ENCODE measurements around the gene BICD2. TPM values are rescaled to one million over a fixed set of nuclear protein-coding genes. Genes with fewer than 3 reads are reported as not detected.
A peak's percentile ranks its signal among the peaks of the same experiment; 100 is the strongest.

The BICD2 gene
- total and polyA plus RNA-seq, 2 of the 13 experiments (the other 11 are each of a cell fraction or from before 2014, with no cell fraction given) = 5.1 to 17.4 TPM

DNA sequence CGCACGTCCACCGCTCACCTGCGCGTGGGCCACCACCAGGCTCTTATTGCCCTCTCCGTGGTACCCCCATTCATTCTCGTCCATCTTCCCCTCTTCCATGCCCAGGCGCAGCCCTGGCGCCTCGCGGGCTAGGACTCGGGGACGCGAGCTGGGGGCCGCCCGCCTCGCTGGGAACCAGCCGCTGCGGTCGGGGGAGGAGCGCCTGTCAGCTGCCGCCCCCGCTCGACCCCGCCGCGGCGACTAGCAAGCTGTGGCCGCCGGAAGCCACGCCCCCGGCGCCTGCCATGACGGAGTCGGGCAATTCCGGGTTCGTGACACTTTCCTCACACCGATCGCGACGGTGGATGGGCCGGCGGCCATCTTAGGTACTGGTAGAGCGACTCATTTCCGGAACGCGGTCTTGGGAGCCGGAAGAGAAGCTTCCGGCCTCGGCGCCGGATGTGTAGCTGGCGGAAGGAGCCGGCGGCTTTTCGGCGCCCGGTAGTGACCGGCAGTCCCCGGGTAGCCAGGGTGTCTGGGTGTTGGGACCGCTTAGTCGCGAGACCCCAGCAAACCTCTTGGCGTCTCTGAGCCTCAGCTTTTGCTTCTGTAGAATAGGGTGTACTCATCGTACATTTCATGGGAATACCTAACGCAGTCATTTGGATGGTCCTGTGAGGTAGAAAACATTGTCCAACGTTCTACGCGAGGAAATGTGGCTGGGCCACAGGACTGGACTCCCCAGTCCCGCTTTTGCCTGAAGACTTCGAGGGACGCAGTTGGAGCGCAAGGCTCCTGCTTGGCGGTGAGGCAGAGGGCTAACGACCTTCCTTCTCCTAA is 94.5 kb downstream of the BICD2 start, which contains the start of gene IPPK (continued):
- TF ChIP-seq ZNF225 (CRISPR knock-in tag; IDR thresholded peaks at IDR 0.05) = 0 out of 2 replicates have a peak, but pooled peaks have one; percentile 3
- 0 out of 2 replicates have a peak, but pooled peaks have one; percentile 35 for TF ChIP-seq ZNF446 (CRISPR knock-in tag; IDR thresholded peaks at IDR 0.05)
- TF ChIP-seq, protein P1, sequence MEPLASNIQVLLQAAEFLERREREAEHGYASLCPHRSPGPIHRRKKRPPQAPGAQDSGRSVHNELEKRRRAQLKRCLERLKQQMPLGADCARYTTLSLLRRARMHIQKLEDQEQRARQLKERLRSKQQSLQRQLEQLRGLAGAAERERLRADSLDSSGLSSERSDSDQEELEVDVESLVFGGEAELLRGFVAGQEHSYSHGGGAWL (CRISPR knock-in tag; IDR thresholded peaks at IDR 0.05) = peak; percentile 40; the same call in 1 of the 2 replicates
- peak; percentile 56; the same call in 1 of the 2 replicates for TF ChIP-seq RXRB (CRISPR knock-in tag; IDR thresholded peaks at IDR 0.05; ENCODE audit: borderline replicate concordance)
- TF ChIP-seq, protein P2, sequence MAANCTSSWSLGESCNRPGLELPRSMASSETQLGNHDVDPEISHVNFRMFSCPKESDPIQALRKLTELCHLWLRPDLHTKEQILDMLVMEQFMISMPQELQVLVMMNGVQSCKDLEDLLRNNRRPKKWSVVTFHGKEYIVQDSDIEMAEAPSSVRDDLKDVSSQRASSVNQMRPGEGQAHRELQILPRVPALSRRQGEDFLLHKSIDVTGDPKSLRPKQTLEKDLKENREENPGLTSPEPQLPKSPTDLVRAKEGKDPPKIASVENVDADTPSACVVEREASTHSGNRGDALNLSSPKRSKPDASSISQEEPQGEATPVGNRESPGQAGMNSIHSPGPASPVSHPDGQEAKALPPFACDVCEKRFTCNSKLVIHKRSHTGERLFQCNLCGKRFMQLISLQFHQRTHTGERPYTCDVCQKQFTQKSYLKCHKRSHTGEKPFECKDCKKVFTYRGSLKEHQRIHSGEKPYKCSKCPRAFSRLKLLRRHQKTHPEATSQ (CRISPR knock-in tag; IDR thresholded peaks at IDR 0.05; ENCODE audit: borderline replicate concordance) = no peak
- TF ChIP-seq, protein P3, sequence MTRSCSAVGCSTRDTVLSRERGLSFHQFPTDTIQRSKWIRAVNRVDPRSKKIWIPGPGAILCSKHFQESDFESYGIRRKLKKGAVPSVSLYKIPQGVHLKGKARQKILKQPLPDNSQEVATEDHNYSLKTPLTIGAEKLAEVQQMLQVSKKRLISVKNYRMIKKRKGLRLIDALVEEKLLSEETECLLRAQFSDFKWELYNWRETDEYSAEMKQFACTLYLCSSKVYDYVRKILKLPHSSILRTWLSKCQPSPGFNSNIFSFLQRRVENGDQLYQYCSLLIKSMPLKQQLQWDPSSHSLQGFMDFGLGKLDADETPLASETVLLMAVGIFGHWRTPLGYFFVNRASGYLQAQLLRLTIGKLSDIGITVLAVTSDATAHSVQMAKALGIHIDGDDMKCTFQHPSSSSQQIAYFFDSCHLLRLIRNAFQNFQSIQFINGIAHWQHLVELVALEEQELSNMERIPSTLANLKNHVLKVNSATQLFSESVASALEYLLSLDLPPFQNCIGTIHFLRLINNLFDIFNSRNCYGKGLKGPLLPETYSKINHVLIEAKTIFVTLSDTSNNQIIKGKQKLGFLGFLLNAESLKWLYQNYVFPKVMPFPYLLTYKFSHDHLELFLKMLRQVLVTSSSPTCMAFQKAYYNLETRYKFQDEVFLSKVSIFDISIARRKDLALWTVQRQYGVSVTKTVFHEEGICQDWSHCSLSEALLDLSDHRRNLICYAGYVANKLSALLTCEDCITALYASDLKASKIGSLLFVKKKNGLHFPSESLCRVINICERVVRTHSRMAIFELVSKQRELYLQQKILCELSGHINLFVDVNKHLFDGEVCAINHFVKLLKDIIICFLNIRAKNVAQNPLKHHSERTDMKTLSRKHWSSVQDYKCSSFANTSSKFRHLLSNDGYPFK (CRISPR knock-in tag; IDR thresholded peaks at IDR 0.05; ENCODE audit: borderline replicate concordance) = peak; percentile 73; the same call in 1 of the 2 replicates
- TF ChIP-seq ZNF496 (CRISPR knock-in tag; IDR thresholded peaks at IDR 0.05; ENCODE audit: insufficient replicate concordance) = no peak
- TF ChIP-seq, protein P4, sequence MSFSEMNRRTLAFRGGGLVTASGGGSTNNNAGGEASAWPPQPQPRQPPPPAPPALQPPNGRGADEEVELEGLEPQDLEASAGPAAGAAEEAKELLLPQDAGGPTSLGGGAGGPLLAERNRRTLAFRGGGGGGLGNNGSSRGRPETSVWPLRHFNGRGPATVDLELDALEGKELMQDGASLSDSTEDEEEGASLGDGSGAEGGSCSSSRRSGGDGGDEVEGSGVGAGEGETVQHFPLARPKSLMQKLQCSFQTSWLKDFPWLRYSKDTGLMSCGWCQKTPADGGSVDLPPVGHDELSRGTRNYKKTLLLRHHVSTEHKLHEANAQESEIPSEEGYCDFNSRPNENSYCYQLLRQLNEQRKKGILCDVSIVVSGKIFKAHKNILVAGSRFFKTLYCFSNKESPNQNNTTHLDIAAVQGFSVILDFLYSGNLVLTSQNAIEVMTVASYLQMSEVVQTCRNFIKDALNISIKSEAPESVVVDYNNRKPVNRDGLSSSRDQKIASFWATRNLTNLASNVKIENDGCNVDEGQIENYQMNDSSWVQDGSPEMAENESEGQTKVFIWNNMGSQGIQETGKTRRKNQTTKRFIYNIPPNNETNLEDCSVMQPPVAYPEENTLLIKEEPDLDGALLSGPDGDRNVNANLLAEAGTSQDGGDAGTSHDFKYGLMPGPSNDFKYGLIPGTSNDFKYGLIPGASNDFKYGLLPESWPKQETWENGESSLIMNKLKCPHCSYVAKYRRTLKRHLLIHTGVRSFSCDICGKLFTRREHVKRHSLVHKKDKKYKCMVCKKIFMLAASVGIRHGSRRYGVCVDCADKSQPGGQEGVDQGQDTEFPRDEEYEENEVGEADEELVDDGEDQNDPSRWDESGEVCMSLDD (CRISPR knock-in tag; IDR thresholded peaks at IDR 0.05; ENCODE audit: borderline replicate concordance) = no peak
- TF ChIP-seq PCBP2 (optimal IDR thresholded peaks at IDR 0.05; ENCODE audit: low read depth, low read length, poor library complexity, severe bottlenecking) = no peak
- TF ChIP-seq FOXJ3 (CRISPR knock-in tag; IDR thresholded peaks at IDR 0.05; ENCODE audit: borderline replicate concordance) = peak; percentile 58; the same call in 1 of the 2 replicates
- TF ChIP-seq GTF3A (CRISPR knock-in tag; conservative IDR thresholded peaks at IDR 0.05) = no peak
- no peak for TF ChIP-seq SETDB1 (CRISPR knock-in tag; IDR thresholded peaks at IDR 0.05; ENCODE audit: borderline replicate concordance)
- no peak for TF ChIP-seq FOXM1 (CRISPR knock-in tag; IDR thresholded peaks at IDR 0.05)
- TF ChIP-seq TRIM24 (CRISPR knock-in tag; IDR thresholded peaks at IDR 0.05) = no peak
- TF ChIP-seq, protein P5, sequence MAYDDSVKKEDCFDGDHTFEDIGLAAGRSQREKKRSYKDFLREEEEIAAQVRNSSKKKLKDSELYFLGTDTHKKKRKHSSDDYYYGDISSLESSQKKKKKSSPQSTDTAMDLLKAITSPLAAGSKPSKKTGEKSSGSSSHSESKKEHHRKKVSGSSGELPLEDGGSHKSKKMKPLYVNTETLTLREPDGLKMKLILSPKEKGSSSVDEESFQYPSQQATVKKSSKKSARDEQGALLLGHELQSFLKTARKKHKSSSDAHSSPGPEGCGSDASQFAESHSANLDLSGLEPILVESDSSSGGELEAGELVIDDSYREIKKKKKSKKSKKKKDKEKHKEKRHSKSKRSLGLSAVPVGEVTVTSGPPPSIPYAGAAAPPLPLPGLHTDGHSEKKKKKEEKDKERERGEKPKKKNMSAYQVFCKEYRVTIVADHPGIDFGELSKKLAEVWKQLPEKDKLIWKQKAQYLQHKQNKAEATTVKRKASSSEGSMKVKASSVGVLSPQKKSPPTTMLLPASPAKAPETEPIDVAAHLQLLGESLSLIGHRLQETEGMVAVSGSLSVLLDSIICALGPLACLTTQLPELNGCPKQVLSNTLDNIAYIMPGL (CRISPR knock-in tag; IDR thresholded peaks at IDR 0.05; ENCODE audit: borderline replicate concordance in 1 of 2, low read depth in 1 of 2) = peak; percentile 62 to 89; a peak in 3 of 4 replicates
- peak; percentile 86 for TF ChIP-seq ZNF331 (CRISPR knock-in tag; IDR thresholded peaks at IDR 0.05)
- TF ChIP-seq MZF1 (CRISPR knock-in tag; IDR thresholded peaks at IDR 0.05; ENCODE audit: borderline replicate concordance) = no peak

Measured in HepG2 (cell line).